ENCODE measurements around the gene EFNB2.

GRCh38 chr13:106484084-106484483 lies 51.4 kb downstream of the EFNB2 start:
- TF ChIP-seq POLR2AphosphoS5 (IDR thresholded peaks at IDR 0.05; ENCODE audit: low read depth, low read length): no peak
- TF ChIP-seq TAF1 (IDR thresholded peaks at IDR 0.05; ENCODE audit: borderline replicate concordance, insufficient read depth, low read length): no peak
- TF ChIP-seq REST (IDR thresholded peaks at IDR 0.05; ENCODE audit: insufficient read depth in 1 of 2, low read depth in 2 of 2, low read length in 2 of 2): no peak
- no peak for TF ChIP-seq SIN3A (IDR thresholded peaks at IDR 0.05; ENCODE audit: borderline replicate concordance, insufficient read depth, low read length)
- TF ChIP-seq FOXP2 (optimal IDR thresholded peaks at IDR 0.05; ENCODE audit: borderline replicate concordance, extremely low read depth, extremely low read length, insufficient read depth): no peak

Measured in PFSK-1 (cell line).